ENCODE results near the gene SMPDL3B.

SMPDL3B gene

GRCh38 chr1:27940870-27941560, 6.2 kb downstream of the SMPDL3B start:
- DNase-seq = no peak

GRCh38 chr1:27941671-27942540, 7.1 kb downstream of the SMPDL3B start:
- no peak for DNase-seq

GRCh38 chr1:27945020-27945419, 10.2 kb downstream of the SMPDL3B start:
- no peak for DNase-seq

GRCh38 chr1:27949027-27949426, 14.2 kb downstream of the SMPDL3B start:
- no peak for DNase-seq

- no peak for DNase-seq
Observed at GRCh38 chr1:27951396-27951795, 16.6 kb downstream of the SMPDL3B start.

GRCh38 chr1:27952147-27952546, 17.3 kb downstream of the SMPDL3B start:
- no peak for DNase-seq

GRCh38 chr1:27954186-27954585, 19.4 kb downstream of the SMPDL3B start:
- DNase-seq = no peak

GRCh38 chr1:27955076-27955475, 20.3 kb downstream of the SMPDL3B start:
- DNase-seq = no peak

- DNase-seq = no peak
Observed at GRCh38 chr1:27956761-27957160, 22.0 kb downstream of the SMPDL3B start.

- no peak for DNase-seq
Observed at GRCh38 chr1:27957655-27958054, 22.9 kb downstream of the SMPDL3B start.

GRCh38 chr1:27958513-27958912, 23.7 kb downstream of the SMPDL3B start:
- DNase-seq = no peak

GRCh38 chr1:27959792-27960603, 25.2 kb downstream of the SMPDL3B start, which contains the start of gene XKR8:
Gene XKR8, plus strand, starts transcription at chr1:27959973. Its CDS starts 97 bp downstream, at chr1:27960070.
- peak; percentile 85 for DNase-seq

- no peak for DNase-seq
Observed at GRCh38 chr1:27960762-27961645, 26.2 kb downstream of the SMPDL3B start.

- DNase-seq = no peak
Observed at GRCh38 chr1:27961646-27962221, 26.9 kb downstream of the SMPDL3B start.

GRCh38 chr1:27963393-27963792, 28.6 kb downstream of the SMPDL3B start:
- DNase-seq = no peak

GRCh38 chr1:27966402-27967105, 31.8 kb downstream of the SMPDL3B start:
- no peak for DNase-seq

GRCh38 chr1:27967106-27967883, 32.5 kb downstream of the SMPDL3B start:
- DNase-seq = no peak

- no peak for DNase-seq
Observed at GRCh38 chr1:27967884-27968466, 33.2 kb downstream of the SMPDL3B start.

- DNase-seq = no peak
Observed at GRCh38 chr1:27968692-27969091, 33.9 kb downstream of the SMPDL3B start.

GRCh38 chr1:27970401-27970800, 35.6 kb downstream of the SMPDL3B start:
- DNase-seq = no peak

All from activated CD4-positive, alpha-beta T cell treated with anti-CD3 and anti-CD28 coated beads for 48 hours (primary cell).